ENCODE data around the gene ESYT1.
"Not testable (repeated sequence)": the region's sequence is repeated elsewhere in the genome, so short reads cannot be mapped to it uniquely, and the experiment has no call there.

ESYT1 gene

GRCh38 chr12:56104109-56104814 is 23.8 kb upstream of the ESYT1 start, which contains the start of gene PA2G4:
Gene PA2G4 (plus strand): TSS chr12:56104559. CDS start chr12:56104738, 179 bp downstream.
- Histone ChIP-seq H3K9me3 (ENCODE audit: control insufficient read depth, insufficient read depth, low read length) (no peaks in the 10 kb centered on the region), H3K4me3 (ENCODE audit: low read depth, low read length) (peak within 1 kb of the TSS; percentile 94), H3K27ac (ENCODE audit: low read depth, low read length) (peak within 1 kb of the TSS; percentile 92), H3K9ac (ENCODE audit: low read depth, low read length) (peak within 1 kb of the TSS; percentile 88), H3K27me3 (ENCODE audit: control insufficient read depth, insufficient read depth, low read length) (no peaks in the 10 kb centered on the region), H3K4me1 (ENCODE audit: control insufficient read depth, insufficient read depth, low read length) (peaks cover 8% of the 10 kb centered on the region; the same call in 1 of the 2 replicates), H3K36me3 (ENCODE audit: control insufficient read depth, insufficient read depth, low read length) (peaks cover 68% of the 10 kb centered on the region)

- peak overlapping the region; percentile 94 for H3K4me3 ChIP-seq (ENCODE audit: low read depth, low read length)
- H3K27ac ChIP-seq (ENCODE audit: low read depth, low read length): peak overlapping the region; percentile 92
- no peaks in the 10 kb centered on the region for H3K9me3 ChIP-seq (ENCODE audit: control insufficient read depth, insufficient read depth, low read length)
- peak overlapping the region; percentile 88 for H3K9ac ChIP-seq (ENCODE audit: low read depth, low read length)
- no peaks in the 10 kb centered on the region for H3K27me3 ChIP-seq (ENCODE audit: control insufficient read depth, insufficient read depth, low read length)
- peaks cover 67% of the 10 kb centered on the region for H3K36me3 ChIP-seq (ENCODE audit: control insufficient read depth, insufficient read depth, low read length)
- H3K4me1 ChIP-seq (ENCODE audit: control insufficient read depth, insufficient read depth, low read length): peaks cover 8% of the 10 kb centered on the region; the same call in 1 of the 2 replicates
These were observed 23.1 kb upstream of the ESYT1 start for GRCh38 chr12:56104815-56105608.

GRCh38 chr12:56105609-56105902 is 22.5 kb upstream of the ESYT1 start:
- Histone ChIP-seq H3K9ac (ENCODE audit: low read depth, low read length) (peak overlapping the region; percentile 88; the same call in 1 of the 2 replicates), H3K9me3 (ENCODE audit: control insufficient read depth, insufficient read depth, low read length) (no peaks in the 10 kb centered on the region), H3K4me1 (ENCODE audit: control insufficient read depth, insufficient read depth, low read length) (peaks cover 8% of the 10 kb centered on the region; the same call in 1 of the 2 replicates), H3K27ac (ENCODE audit: low read depth, low read length) (no peak overlapping the region), H3K36me3 (ENCODE audit: control insufficient read depth, insufficient read depth, low read length) (peaks cover 70% of the 10 kb centered on the region), H3K4me3 (ENCODE audit: low read depth, low read length) (peak overlapping the region; percentile 94), H3K27me3 (ENCODE audit: control insufficient read depth, insufficient read depth, low read length) (no peaks in the 10 kb centered on the region)

- H3K36me3 ChIP-seq (ENCODE audit: control insufficient read depth, insufficient read depth, low read length): peaks cover 71% of the 10 kb centered on the region
- no peak overlapping the region for H3K9ac ChIP-seq (ENCODE audit: low read depth, low read length)
These were observed 20.8 kb upstream of the ESYT1 start for GRCh38 chr12:56107242-56107641.

GRCh38 chr12:56110571-56110970 is 17.5 kb upstream of the ESYT1 start:
- no peak overlapping the region for H3K4me3 ChIP-seq (ENCODE audit: low read depth, low read length)

More at GRCh38 chr12:56107242-56107641, 20.8 kb upstream of the ESYT1 start:
- no peaks in the 10 kb centered on the region for H3K27me3 ChIP-seq (ENCODE audit: control insufficient read depth, insufficient read depth, low read length)
- H3K9me3 ChIP-seq (ENCODE audit: control insufficient read depth, insufficient read depth, low read length): no peaks in the 10 kb centered on the region
- H3K4me3 ChIP-seq (ENCODE audit: low read depth, low read length): no peak overlapping the region
- no peak overlapping the region for H3K27ac ChIP-seq (ENCODE audit: low read depth, low read length)
- peaks cover 8% of the 10 kb centered on the region; the same call in 1 of the 2 replicates for H3K4me1 ChIP-seq (ENCODE audit: control insufficient read depth, insufficient read depth, low read length)

GRCh38 chr12:56114084-56114483 is 14.0 kb upstream of the ESYT1 start:
- Histone ChIP-seq H3K4me3 (ENCODE audit: low read depth, low read length) (no peak overlapping the region), H3K27ac (ENCODE audit: low read depth, low read length) (no peak overlapping the region), H3K4me1 (ENCODE audit: control insufficient read depth, insufficient read depth, low read length) (peaks cover 6% of the 10 kb centered on the region), H3K9me3 (ENCODE audit: control insufficient read depth, insufficient read depth, low read length) (no peaks in the 10 kb centered on the region), H3K36me3 (ENCODE audit: control insufficient read depth, insufficient read depth, low read length) (peaks cover 61% of the 10 kb centered on the region), H3K27me3 (ENCODE audit: control insufficient read depth, insufficient read depth, low read length) (no peaks in the 10 kb centered on the region), H3K9ac (ENCODE audit: low read depth, low read length) (no peak overlapping the region)

More at GRCh38 chr12:56110571-56110970, 17.5 kb upstream of the ESYT1 start:
- H3K27me3 ChIP-seq (ENCODE audit: control insufficient read depth, insufficient read depth, low read length): no peaks in the 10 kb centered on the region
- no peak overlapping the region for H3K27ac ChIP-seq (ENCODE audit: low read depth, low read length)
- H3K9ac ChIP-seq (ENCODE audit: low read depth, low read length): no peak overlapping the region
- peaks cover 7% of the 10 kb centered on the region; the same call in 1 of the 2 replicates for H3K4me1 ChIP-seq (ENCODE audit: control insufficient read depth, insufficient read depth, low read length)
- H3K36me3 ChIP-seq (ENCODE audit: control insufficient read depth, insufficient read depth, low read length): peaks cover 83% of the 10 kb centered on the region
- H3K9me3 ChIP-seq (ENCODE audit: control insufficient read depth, insufficient read depth, low read length): no peaks in the 10 kb centered on the region

GRCh38 chr12:56115329-56115728 is 12.7 kb upstream of the ESYT1 start:
- Histone ChIP-seq H3K36me3 (ENCODE audit: control insufficient read depth, insufficient read depth, low read length) (peaks cover 53% of the 10 kb centered on the region), H3K4me1 (ENCODE audit: control insufficient read depth, insufficient read depth, low read length) (peaks cover 14% of the 10 kb centered on the region), H3K4me3 (ENCODE audit: low read depth, low read length) (peak overlapping the region; percentile 98), H3K27me3 (ENCODE audit: control insufficient read depth, insufficient read depth, low read length) (no peaks in the 10 kb centered on the region), H3K27ac (ENCODE audit: low read depth, low read length) (peak overlapping the region; percentile 48), H3K9ac (ENCODE audit: low read depth, low read length) (peak overlapping the region; percentile 99), H3K9me3 (ENCODE audit: control insufficient read depth, insufficient read depth, low read length) (no peaks in the 10 kb centered on the region)

- H3K9ac ChIP-seq (ENCODE audit: low read depth, low read length): peak within 1 kb of the TSS; percentile 99
- H3K4me1 ChIP-seq (ENCODE audit: control insufficient read depth, insufficient read depth, low read length): peaks cover 14% of the 10 kb centered on the region
- H3K4me3 ChIP-seq (ENCODE audit: low read depth, low read length): peak within 1 kb of the TSS; percentile 98
- H3K9me3 ChIP-seq (ENCODE audit: control insufficient read depth, insufficient read depth, low read length): no peaks in the 10 kb centered on the region
- no peaks in the 10 kb centered on the region for H3K27me3 ChIP-seq (ENCODE audit: control insufficient read depth, insufficient read depth, low read length)
- H3K27ac ChIP-seq (ENCODE audit: low read depth, low read length): peak within 1 kb of the TSS; percentile 98
- peaks cover 50% of the 10 kb centered on the region for H3K36me3 ChIP-seq (ENCODE audit: control insufficient read depth, insufficient read depth, low read length)
These were observed 11.6 kb upstream of the ESYT1 start, which contains the start of gene RPL41 for GRCh38 chr12:56116267-56117081. Gene RPL41 (plus strand): TSS chr12:56116633.

- H3K27ac ChIP-seq (ENCODE audit: low read depth, low read length): peak overlapping the region; percentile 98
- H3K9me3 ChIP-seq (ENCODE audit: control insufficient read depth, insufficient read depth, low read length); H3K27me3 ChIP-seq (ENCODE audit: control insufficient read depth, insufficient read depth, low read length): not testable (repeated sequence)
- H3K4me1 ChIP-seq (ENCODE audit: control insufficient read depth, insufficient read depth, low read length): peaks cover 14% of the 10 kb centered on the region
- H3K9ac ChIP-seq (ENCODE audit: low read depth, low read length): peak overlapping the region; percentile 99
- peaks cover 48% of the 10 kb centered on the region for H3K36me3 ChIP-seq (ENCODE audit: control insufficient read depth, insufficient read depth, low read length)
- peak overlapping the region; percentile 98 for H3K4me3 ChIP-seq (ENCODE audit: low read depth, low read length)
These were observed 10.9 kb upstream of the ESYT1 start for GRCh38 chr12:56117082-56117706.
